C4-2B (cell line): Measurements from ENCODE around the gene SYNJ2.

ENCODE experiments used
- CTCF ChIP-seq: fragments of 450-650 bp; conservative IDR thresholded peaks from 2 replicates; pipeline ENCODE4 v1.5.1; 2017; ENCODE audit warnings: mild to moderate bottlenecking
- ZFX ChIP-seq: fragments of 450-650 bp; IDR thresholded peaks from 2 replicates; pipeline ENCODE4 v1.6.1; 2017

- TF ChIP-seq CTCF = no peak
- no peak for TF ChIP-seq ZFX
These were observed 96.7 kb downstream of the SYNJ2 start for GRCh38 chr6:158078320-158078719.
